Measurements from ENCODE around the gene QRFP. TPM values are rescaled to one million over a fixed set of nuclear protein-coding genes. Genes with fewer than 3 reads are reported as not detected.

QRFP gene
- total and polyA plus RNA-seq, 2 experiments from 2014 or later, result 0.45 TPM; not detected in 1

GRCh38 chr9:130904070-130905044 is 7.7 kb upstream of the QRFP start:
- no peaks in the 10 kb centered on the region for H3K36me3 ChIP-seq
- no peaks in the 10 kb centered on the region for H3K9me3 ChIP-seq (ENCODE audit: low read depth)
- no peaks in the 10 kb centered on the region for H3K27me3 ChIP-seq
- no peaks in the 10 kb centered on the region for H3K4me1 ChIP-seq (ENCODE audit: low read depth)
- H3K4me3 ChIP-seq, result no peak overlapping the region
- DNase-seq (ENCODE audit: low read depth in 1 of 2, low spot score in 1 of 2), result no peak
- H3K27ac ChIP-seq, result no peak overlapping the region
- no peak for TF ChIP-seq CTCF (IDR thresholded peaks at IDR 0.05; ENCODE audit: low read depth, low read length)

- no peak for TF ChIP-seq CTCF (IDR thresholded peaks at IDR 0.05; ENCODE audit: low read depth, low read length)
- no peak for DNase-seq (ENCODE audit: low read depth in 1 of 2, low spot score in 1 of 2)
- Histone ChIP-seq H3K27ac (no peak overlapping the region), H3K4me1 (ENCODE audit: low read depth) (no peaks in the 10 kb centered on the region), H3K4me3 (no peak overlapping the region), H3K36me3 (no peaks in the 10 kb centered on the region), H3K27me3 (no peaks in the 10 kb centered on the region), H3K9me3 (ENCODE audit: low read depth) (no peaks in the 10 kb centered on the region)
Observed at GRCh38 chr9:130903194-130904069, 6.8 kb upstream of the QRFP start.

GRCh38 chr9:130902204-130903185 is 5.9 kb upstream of the QRFP start:
- Histone ChIP-seq H3K27ac (no peak overlapping the region), H3K4me3 (no peak overlapping the region), H3K4me1 (ENCODE audit: low read depth) (no peaks in the 10 kb centered on the region), H3K27me3 (no peaks in the 10 kb centered on the region), H3K9me3 (ENCODE audit: low read depth) (no peaks in the 10 kb centered on the region), H3K36me3 (no peaks in the 10 kb centered on the region)
- DNase-seq (ENCODE audit: low read depth in 1 of 2, low spot score in 1 of 2), result no peak
- TF ChIP-seq CTCF (IDR thresholded peaks at IDR 0.05; ENCODE audit: low read depth, low read length), result no peak

- H3K4me1 ChIP-seq (ENCODE audit: low read depth), result no peaks in the 10 kb centered on the region
- no peak for DNase-seq (ENCODE audit: low read depth in 1 of 2, low spot score in 1 of 2)
- H3K9me3 ChIP-seq (ENCODE audit: low read depth), result no peaks in the 10 kb centered on the region
- no peak for TF ChIP-seq CTCF (IDR thresholded peaks at IDR 0.05; ENCODE audit: low read depth, low read length)
- H3K27ac ChIP-seq, result no peak overlapping the region
- no peaks in the 10 kb centered on the region for H3K36me3 ChIP-seq
- H3K4me3 ChIP-seq, result no peak overlapping the region
- no peaks in the 10 kb centered on the region for H3K27me3 ChIP-seq
Observed at GRCh38 chr9:130901498-130902203, 5.0 kb upstream of the QRFP start.
